Retinal pigment epithelial cell (primary cell): ENCODE data around the gene DEXI.
"Not testable (repeated sequence)": the region's sequence is repeated elsewhere in the genome, so short reads cannot be mapped to it uniquely, and the experiment has no call there.

ENCODE experiments used
- DNase-seq: peaks from one replicate; pipeline ENCODE4 v3.0.0-alpha.2; 2010; ENCODE audit warnings: low read depth
- H3K4me3 ChIP-seq: 2 replicates; pipeline ENCODE4 v1.5.1; 2011; ENCODE audit warnings: mild to moderate bottlenecking, low read length, control low read depth, moderate library complexity
- CTCF ChIP-seq: conservative IDR thresholded peaks from 2 replicates; pipeline ENCODE4 v1.5.1; 2011; ENCODE audit warnings: low read depth, low read length, control low read depth, inconsistent platforms

The DEXI gene

GRCh38 chr16:10931134-10931533, 11.1 kb downstream of the DEXI start:
- no peak for DNase-seq
- no peak for TF ChIP-seq CTCF
- no peak overlapping the region for H3K4me3 ChIP-seq

- no peak overlapping the region for H3K4me3 ChIP-seq
- TF ChIP-seq CTCF: peak; percentile 18
- DNase-seq: no peak
Measured at GRCh38 chr16:10930755-10931093, 11.5 kb downstream of the DEXI start.

GRCh38 chr16:10929853-10930754, 12.2 kb downstream of the DEXI start:
- H3K4me3 ChIP-seq: no peak overlapping the region
- no peak for TF ChIP-seq CTCF

GRCh38 chr16:10929097-10929496, 13.2 kb downstream of the DEXI start:
- H3K4me3 ChIP-seq, DNase-seq: not testable (repeated sequence)

More at GRCh38 chr16:10929853-10930754, 12.2 kb downstream of the DEXI start:
- DNase-seq: no peak

- no peak overlapping the region for H3K4me3 ChIP-seq
- no peak for DNase-seq
- TF ChIP-seq CTCF: no peak
Measured at GRCh38 chr16:10927497-10928112, 14.7 kb downstream of the DEXI start.

GRCh38 chr16:10926867-10927266, 15.4 kb downstream of the DEXI start:
- no peak for DNase-seq
- TF ChIP-seq CTCF: no peak

GRCh38 chr16:10926094-10926493, 16.2 kb downstream of the DEXI start:
- DNase-seq: no peak
- no peak overlapping the region for H3K4me3 ChIP-seq
- TF ChIP-seq CTCF: no peak

More at GRCh38 chr16:10926867-10927266, 15.4 kb downstream of the DEXI start:
- H3K4me3 ChIP-seq: no peak overlapping the region

- not testable (repeated sequence) for H3K4me3 ChIP-seq, DNase-seq
Measured at GRCh38 chr16:10925285-10925684, 17.0 kb downstream of the DEXI start.
